ENCODE data around the gene MYO9B. TPM values are rescaled to one million over a fixed set of nuclear protein-coding genes. Genes with fewer than 3 reads are reported as not detected.

Gene MYO9B
- total RNA-seq, 4 donors from 2014 or later: 102 to 246 (median 151) TPM

DNA sequence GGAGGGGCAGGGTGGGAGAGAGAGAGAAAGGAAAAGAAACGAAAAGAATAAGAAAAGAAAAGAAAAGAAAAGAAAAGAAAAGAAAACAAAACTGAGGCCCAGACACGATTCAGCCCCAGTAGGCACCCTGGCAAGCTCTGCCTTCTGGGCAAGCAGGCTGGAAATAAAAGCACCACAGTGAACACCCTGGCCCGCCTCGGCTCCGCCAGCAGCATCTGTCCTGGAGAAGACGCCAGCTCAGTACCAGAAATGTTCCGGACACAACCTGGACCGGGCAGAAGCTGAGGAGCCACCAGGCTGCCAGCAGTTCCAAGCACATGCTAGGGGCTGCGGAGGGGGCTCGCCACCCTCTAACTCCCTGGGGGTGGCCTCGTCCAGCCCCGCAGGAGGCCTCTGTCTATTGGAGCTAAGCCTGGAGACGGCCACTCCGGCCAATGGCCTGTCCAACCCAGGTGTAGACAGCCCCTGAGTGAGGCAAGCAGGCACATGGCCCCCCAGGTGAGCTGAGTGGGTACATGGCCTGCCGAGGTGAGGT is 37.5 kb upstream of the MYO9B start:
- H3K36me3 ChIP-seq: no peaks in the 10 kb centered on the region
- 80 to 82% methylated on average over 1 to 14 of the region's 15 CpGs for WGBS, 2 donors (ENCODE audit: low coverage in 1 of 2)
- intact Hi-C loops (cut with DNase I; ENCODE audit: low total_unique reads) (no loop called here), in situ Hi-C loops (cut with MboI; ENCODE audit: low pct_ligation_motif_present in 1 of 4, low pct_unique_long_range_greater_than_20kb in 1 of 4, low sequenced_read_pairs in 3 of 4) (loop anchor here in 1 of 4 donors (25.0 kb wide), 1 partner anchor 276 kb away; no protein-coding TSS in a partner anchor)
- no peak overlapping the region for H3K4me3 ChIP-seq
- no peak for TF ChIP-seq POLR2A (IDR thresholded peaks at IDR 0.05)
- no peak for TF ChIP-seq POLR2AphosphoS5 (IDR thresholded peaks at IDR 0.05)
- TF ChIP-seq, protein P1, sequence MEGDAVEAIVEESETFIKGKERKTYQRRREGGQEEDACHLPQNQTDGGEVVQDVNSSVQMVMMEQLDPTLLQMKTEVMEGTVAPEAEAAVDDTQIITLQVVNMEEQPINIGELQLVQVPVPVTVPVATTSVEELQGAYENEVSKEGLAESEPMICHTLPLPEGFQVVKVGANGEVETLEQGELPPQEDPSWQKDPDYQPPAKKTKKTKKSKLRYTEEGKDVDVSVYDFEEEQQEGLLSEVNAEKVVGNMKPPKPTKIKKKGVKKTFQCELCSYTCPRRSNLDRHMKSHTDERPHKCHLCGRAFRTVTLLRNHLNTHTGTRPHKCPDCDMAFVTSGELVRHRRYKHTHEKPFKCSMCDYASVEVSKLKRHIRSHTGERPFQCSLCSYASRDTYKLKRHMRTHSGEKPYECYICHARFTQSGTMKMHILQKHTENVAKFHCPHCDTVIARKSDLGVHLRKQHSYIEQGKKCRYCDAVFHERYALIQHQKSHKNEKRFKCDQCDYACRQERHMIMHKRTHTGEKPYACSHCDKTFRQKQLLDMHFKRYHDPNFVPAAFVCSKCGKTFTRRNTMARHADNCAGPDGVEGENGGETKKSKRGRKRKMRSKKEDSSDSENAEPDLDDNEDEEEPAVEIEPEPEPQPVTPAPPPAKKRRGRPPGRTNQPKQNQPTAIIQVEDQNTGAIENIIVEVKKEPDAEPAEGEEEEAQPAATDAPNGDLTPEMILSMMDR (IDR thresholded peaks at IDR 0.05): no peak
- no peak for TF ChIP-seq EP300 (IDR thresholded peaks at IDR 0.05; ENCODE audit: low read depth)
- no peak overlapping the region for H3K27ac ChIP-seq
- no peaks in the 10 kb centered on the region for H3K27me3 ChIP-seq
- DNase-seq: no peak
- no peaks in the 10 kb centered on the region for H3K9me3 ChIP-seq
- H3K4me1 ChIP-seq: peaks cover 0 to 16% (median 12%) of the 10 kb centered on the region in 4 donors

DNA sequence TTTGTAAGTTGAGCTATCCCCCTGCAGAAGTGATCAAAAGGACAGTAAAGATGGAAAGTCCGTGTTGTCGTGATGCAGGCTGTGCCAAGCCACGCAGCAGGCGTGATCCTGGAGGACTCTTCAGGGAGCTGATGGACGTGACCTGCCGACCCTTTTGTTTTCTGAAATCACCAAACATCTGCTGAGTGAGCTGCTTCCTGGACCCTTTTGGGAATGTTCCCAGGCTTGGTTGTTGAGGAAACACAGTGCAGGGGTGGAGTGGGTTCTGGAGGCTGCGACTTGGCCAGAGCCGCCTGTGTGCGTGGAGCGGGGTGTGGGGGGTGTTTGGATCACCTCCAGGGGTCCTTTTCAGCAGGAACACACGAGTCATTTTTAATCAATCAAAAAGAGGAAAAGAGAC is 33.6 kb upstream of the MYO9B start:
- Histone ChIP-seq H3K27ac (peak overlapping the region; percentile 73 to 86 (median 82)), H3K36me3 (no peaks in the 10 kb centered on the region), H3K9me3 (no peaks in the 10 kb centered on the region), H3K27me3 (no peaks in the 10 kb centered on the region), H3K4me1 (peaks cover 0 to 16% (median 12%) of the 10 kb centered on the region in 4 donors), H3K4me3 (no peak overlapping the region)
- TF ChIP-seq POLR2AphosphoS5 (IDR thresholded peaks at IDR 0.05): no peak
- TF ChIP-seq POLR2A (IDR thresholded peaks at IDR 0.05): no peak
- TF ChIP-seq, protein P1 (IDR thresholded peaks at IDR 0.05): no peak
- TF ChIP-seq EP300 (IDR thresholded peaks at IDR 0.05; ENCODE audit: low read depth): no peak
- peak; percentile 24 for DNase-seq
- in situ Hi-C loops (cut with MboI; ENCODE audit: low pct_ligation_motif_present in 1 of 4, low pct_unique_long_range_greater_than_20kb in 1 of 4, low sequenced_read_pairs in 3 of 4): loop anchor here in 1 of 4 donors (25.0 kb wide), 1 partner anchor 280 kb away; no protein-coding TSS in a partner anchor
- intact Hi-C loops (cut with DNase I; ENCODE audit: low total_unique reads): no loop called here
- 4 to 23% methylated on average over 9 to 11 of the region's 11 CpGs for WGBS, 2 donors (ENCODE audit: low coverage in 1 of 2)

DNA sequence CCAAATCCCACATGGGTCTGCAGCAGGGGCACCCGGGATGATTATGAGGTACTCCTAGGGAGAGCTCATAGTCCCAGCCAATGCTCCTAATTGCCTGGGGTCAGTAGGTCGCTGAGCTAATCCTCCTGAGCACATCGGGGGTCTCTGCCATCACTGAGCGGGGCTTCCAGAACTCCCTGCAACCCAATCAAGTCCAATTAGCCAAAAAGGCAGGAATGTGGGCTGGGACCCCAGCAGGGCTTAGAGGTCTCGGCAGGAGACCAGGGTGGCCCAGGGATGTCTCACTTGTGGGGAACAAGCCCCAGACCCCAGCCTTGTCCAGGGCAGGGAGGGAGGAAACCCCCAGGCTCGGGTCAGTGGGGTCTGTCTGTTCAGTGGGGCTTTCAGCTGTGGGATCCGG is 31.8 kb upstream of the MYO9B start:
- intact Hi-C loops (cut with DNase I; ENCODE audit: low total_unique reads) (no loop called here), in situ Hi-C loops (cut with MboI; ENCODE audit: low pct_ligation_motif_present in 1 of 4, low pct_unique_long_range_greater_than_20kb in 1 of 4, low sequenced_read_pairs in 3 of 4) (loop anchor here in 1 of 4 donors (25.0 kb wide), 1 partner anchor 281 kb away; no protein-coding TSS in a partner anchor)
- Histone ChIP-seq H3K9me3 (no peaks in the 10 kb centered on the region), H3K4me1 (peaks cover 0 to 16% (median 12%) of the 10 kb centered on the region in 4 donors), H3K27ac (no peak overlapping the region), H3K27me3 (no peaks in the 10 kb centered on the region), H3K36me3 (no peaks in the 10 kb centered on the region), H3K4me3 (no peak overlapping the region)
- DNase-seq: no peak
- TF ChIP-seq POLR2A (IDR thresholded peaks at IDR 0.05) (no peak), POLR2AphosphoS5 (IDR thresholded peaks at IDR 0.05) (no peak), EP300 (IDR thresholded peaks at IDR 0.05; ENCODE audit: low read depth) (no peak)
- TF ChIP-seq, protein P1 (IDR thresholded peaks at IDR 0.05): no peak
- 70 to 78% methylated on average over 2 to 6 of the region's 7 CpGs for WGBS, 2 donors (ENCODE audit: low coverage in 1 of 2)

DNA sequence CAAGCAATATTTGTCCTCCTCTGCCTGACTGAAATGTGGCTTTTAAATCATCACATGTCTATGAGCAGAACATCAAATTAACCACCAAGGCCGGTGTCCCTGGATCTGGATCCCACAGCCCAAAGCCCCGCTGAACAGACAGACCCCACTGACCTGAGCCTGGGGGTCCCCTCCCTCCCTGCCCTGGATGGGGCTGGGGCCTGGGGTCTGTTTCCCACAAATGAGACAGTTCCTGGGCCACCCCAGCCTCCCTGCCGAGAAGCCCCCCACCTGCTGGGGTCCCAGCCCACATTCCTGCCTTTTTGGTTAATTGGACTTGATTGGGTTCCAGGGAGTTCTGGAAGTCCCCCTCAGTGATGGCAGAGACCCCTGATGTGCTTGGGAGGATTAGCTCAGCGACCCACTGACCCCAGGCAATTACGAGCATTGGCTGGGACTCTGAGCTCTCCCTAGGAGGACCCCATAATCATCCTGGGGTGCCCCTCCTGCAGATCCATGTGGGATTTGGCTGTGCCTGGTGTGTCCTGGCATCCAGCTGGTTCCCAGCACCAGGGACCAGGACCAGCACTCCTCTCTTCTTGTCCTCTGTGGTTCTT is 29.6 kb upstream of the MYO9B start:
- H3K9me3 ChIP-seq: no peaks in the 10 kb centered on the region
- H3K27ac ChIP-seq: no peak overlapping the region
- H3K36me3 ChIP-seq: no peaks in the 10 kb centered on the region
- no peaks in the 10 kb centered on the region for H3K27me3 ChIP-seq
- in situ Hi-C loops (cut with MboI; ENCODE audit: low pct_ligation_motif_present in 1 of 4, low pct_unique_long_range_greater_than_20kb in 1 of 4, low sequenced_read_pairs in 3 of 4): loop anchor here in 1 of 4 donors (25.0 kb wide), 1 partner anchor 284 kb away; no protein-coding TSS in a partner anchor
- no peak for DNase-seq
- TF ChIP-seq POLR2AphosphoS5 (IDR thresholded peaks at IDR 0.05) (no peak), EP300 (IDR thresholded peaks at IDR 0.05; ENCODE audit: low read depth) (no peak)
- intact Hi-C loops (cut with DNase I; ENCODE audit: low total_unique reads): no loop called here
- no peak overlapping the region for H3K4me3 ChIP-seq
- 80 to 92% methylated on average over 1 to 5 of the region's 5 CpGs for WGBS, 2 donors (ENCODE audit: low coverage in 1 of 2)
- peaks cover 0 to 24% (median 12%) of the 10 kb centered on the region in 4 donors for H3K4me1 ChIP-seq
